ENCODE measurements around the gene ERCC4.

DNA sequence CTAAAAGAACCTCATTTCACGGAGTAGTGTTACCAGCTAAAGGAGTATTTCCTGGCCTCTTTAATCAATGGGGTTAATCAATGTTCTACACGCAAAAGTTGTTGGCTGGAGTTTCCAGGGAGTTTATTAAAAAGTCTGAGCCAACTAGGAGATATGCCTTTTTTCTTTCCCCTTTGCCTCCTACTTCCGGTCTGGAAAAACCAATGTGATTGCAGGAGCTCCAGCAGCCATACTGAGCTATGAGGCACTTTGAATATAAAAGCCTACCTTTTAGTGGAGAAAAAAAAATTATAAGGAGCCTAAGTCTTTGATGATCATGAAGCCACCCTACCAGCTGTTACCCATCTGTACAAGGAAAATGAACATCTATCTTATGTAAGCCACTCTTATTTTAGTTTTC, 17.9 kb upstream of the ERCC4 start:
- TF ChIP-seq JUN (IDR thresholded peaks at IDR 0.05) (no peak), ESRRA (IDR thresholded peaks at IDR 0.05; ENCODE audit: borderline replicate concordance, low read length) (no peak), EHMT2 (IDR thresholded peaks at IDR 0.05; ENCODE audit: low read depth) (no peak), RAD21 (conservative IDR thresholded peaks at IDR 0.05 in 1 of 2, IDR thresholded peaks at IDR 0.05 in 1 of 2) (no peak), POLR2A (IDR thresholded peaks at IDR 0.05; ENCODE audit: low read length) (no peak)
- TF ChIP-seq, protein P1, sequence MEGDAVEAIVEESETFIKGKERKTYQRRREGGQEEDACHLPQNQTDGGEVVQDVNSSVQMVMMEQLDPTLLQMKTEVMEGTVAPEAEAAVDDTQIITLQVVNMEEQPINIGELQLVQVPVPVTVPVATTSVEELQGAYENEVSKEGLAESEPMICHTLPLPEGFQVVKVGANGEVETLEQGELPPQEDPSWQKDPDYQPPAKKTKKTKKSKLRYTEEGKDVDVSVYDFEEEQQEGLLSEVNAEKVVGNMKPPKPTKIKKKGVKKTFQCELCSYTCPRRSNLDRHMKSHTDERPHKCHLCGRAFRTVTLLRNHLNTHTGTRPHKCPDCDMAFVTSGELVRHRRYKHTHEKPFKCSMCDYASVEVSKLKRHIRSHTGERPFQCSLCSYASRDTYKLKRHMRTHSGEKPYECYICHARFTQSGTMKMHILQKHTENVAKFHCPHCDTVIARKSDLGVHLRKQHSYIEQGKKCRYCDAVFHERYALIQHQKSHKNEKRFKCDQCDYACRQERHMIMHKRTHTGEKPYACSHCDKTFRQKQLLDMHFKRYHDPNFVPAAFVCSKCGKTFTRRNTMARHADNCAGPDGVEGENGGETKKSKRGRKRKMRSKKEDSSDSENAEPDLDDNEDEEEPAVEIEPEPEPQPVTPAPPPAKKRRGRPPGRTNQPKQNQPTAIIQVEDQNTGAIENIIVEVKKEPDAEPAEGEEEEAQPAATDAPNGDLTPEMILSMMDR (IDR thresholded peaks at IDR 0.05), result no peak
